Measurements from ENCODE around the gene SSR2.
"Not testable (repeated sequence)": the region's sequence is repeated elsewhere in the genome, so short reads cannot be mapped to it uniquely, and the experiment has no call there.

SSR2 gene

GRCh38 chr1:155999964-156000363, 20.8 kb downstream of the SSR2 start:
- no peak for DNase-seq (ENCODE audit: low read depth)
- no peak for TF ChIP-seq CTCF (IDR thresholded peaks at IDR 0.05; ENCODE audit: insufficient read depth, low read depth, low read length, missing control alignments)
- no peak overlapping the region for H3K4me3 ChIP-seq (ENCODE audit: low read depth, low read length)

- H3K4me3 ChIP-seq (ENCODE audit: low read depth, low read length) = no peak overlapping the region
- TF ChIP-seq CTCF (IDR thresholded peaks at IDR 0.05; ENCODE audit: insufficient read depth, low read depth, low read length, missing control alignments) = no peak
- no peak for DNase-seq (ENCODE audit: low read depth)
Observed at GRCh38 chr1:155996166-155996565, 24.6 kb downstream of the SSR2 start.

- DNase-seq (ENCODE audit: low read depth) = no peak
- no peak for TF ChIP-seq CTCF (IDR thresholded peaks at IDR 0.05; ENCODE audit: insufficient read depth, low read depth, low read length, missing control alignments)
- no peak overlapping the region for H3K4me3 ChIP-seq (ENCODE audit: low read depth, low read length)
Observed at GRCh38 chr1:155993595-155993994, 27.2 kb downstream of the SSR2 start.

GRCh38 chr1:155990005-155990739, 30.6 kb downstream of the SSR2 start:
- peak; percentile 52 for DNase-seq (ENCODE audit: low read depth)
- no peak overlapping the region for H3K4me3 ChIP-seq (ENCODE audit: low read depth, low read length)
- no peak for TF ChIP-seq CTCF (IDR thresholded peaks at IDR 0.05; ENCODE audit: insufficient read depth, low read depth, low read length, missing control alignments)

- DNase-seq (ENCODE audit: low read depth) = peak; percentile 83
- H3K4me3 ChIP-seq (ENCODE audit: low read depth, low read length) = no peak overlapping the region
- peak; percentile 99 for TF ChIP-seq CTCF (IDR thresholded peaks at IDR 0.05; ENCODE audit: insufficient read depth, low read depth, low read length, missing control alignments)
Observed at GRCh38 chr1:155989242-155990004, 31.3 kb downstream of the SSR2 start.

- DNase-seq (ENCODE audit: low read depth); H3K4me3 ChIP-seq (ENCODE audit: low read depth, low read length): not testable (repeated sequence)
Observed at GRCh38 chr1:155984903-155985645, 35.7 kb downstream of the SSR2 start.

- no peak for DNase-seq (ENCODE audit: low read depth)
- no peak for TF ChIP-seq CTCF (IDR thresholded peaks at IDR 0.05; ENCODE audit: insufficient read depth, low read depth, low read length, missing control alignments)
- H3K4me3 ChIP-seq (ENCODE audit: low read depth, low read length) = no peak overlapping the region
Observed at GRCh38 chr1:155984341-155984740, 36.4 kb downstream of the SSR2 start.

Measured in GM12865 (cell line).